Astrocyte of the cerebellum (primary cell): ENCODE results near the gene RALY.

Experiments used
- DNase-seq: peaks from one replicate; pipeline ENCODE4 v3.0.0-alpha.2; 2011; ENCODE audit warnings: low read depth
- H3K4me3 ChIP-seq: 2 replicates; pipeline ENCODE4 v1.5.1; 2011; ENCODE audit warnings: mild to moderate bottlenecking, low read depth, low read length, moderate library complexity
- CTCF ChIP-seq: IDR thresholded peaks from 2 replicates; pipeline ENCODE4 v1.5.1; 2012; ENCODE audit warnings: low read length, low read depth, moderate library complexity, mild to moderate bottlenecking; ENCODE audit errors: missing control alignments
- in situ Hi-C: cut with HindIII; loops from 2 replicates; pipeline ENCODE4 v1.10.0; 2017; ENCODE audit warnings: low sequenced_read_pairs

The RALY gene

GRCh38 chr20:34015401-34016335 is 22.0 kb downstream of the RALY start:
- in situ Hi-C loops: no loop called here

GRCh38 chr20:34016736-34017135 is 23.0 kb downstream of the RALY start:
- no peak overlapping the region for H3K4me3 ChIP-seq
- no peak for TF ChIP-seq CTCF
- DNase-seq: no peak
- in situ Hi-C loops: no loop called here

More at GRCh38 chr20:34015401-34016335, 22.0 kb downstream of the RALY start:
- no peak overlapping the region for H3K4me3 ChIP-seq
- TF ChIP-seq CTCF: no peak
- DNase-seq: no peak

- DNase-seq: peak; percentile 65
Observed at GRCh38 chr20:34017610-34018009, 23.9 kb downstream of the RALY start.

GRCh38 chr20:34018166-34018565 is 24.5 kb downstream of the RALY start:
- no peak for DNase-seq
- TF ChIP-seq CTCF: no peak
- H3K4me3 ChIP-seq: no peak overlapping the region
- in situ Hi-C loops: no loop called here

More at GRCh38 chr20:34017610-34018009, 23.9 kb downstream of the RALY start:
- TF ChIP-seq CTCF: no peak
- in situ Hi-C loops: no loop called here
- no peak overlapping the region for H3K4me3 ChIP-seq

GRCh38 chr20:34022151-34022838 is 28.6 kb downstream of the RALY start:
- peak; percentile 41 for TF ChIP-seq CTCF
- no peak for DNase-seq
- in situ Hi-C loops: loop anchor here (5.0 kb wide), 1 partner anchor 40 kb away; no protein-coding TSS in a partner anchor
- no peak overlapping the region for H3K4me3 ChIP-seq

- no peak for TF ChIP-seq CTCF
- in situ Hi-C loops: loop anchor here (5.0 kb wide), 1 partner anchor 41 kb away; no protein-coding TSS in a partner anchor
- no peak overlapping the region for H3K4me3 ChIP-seq
- no peak for DNase-seq
Observed at GRCh38 chr20:34022839-34023234, 29.1 kb downstream of the RALY start.
